Left ventricle myocardium inferior (tissue), 1 donor: Measurements from ENCODE around the gene CYB561A3. TPM values are rescaled to one million over a fixed set of nuclear protein-coding genes. Genes with fewer than 3 reads are reported as not detected.

ENCODE experiments used
- DNase-seq: peaks from one replicate; pipeline ENCODE4 v3.0.0-alpha.2; 2020
- H3K27ac ChIP-seq: fragments of 200-600 bp; replicated peaks from 2 replicates; pipeline ENCODE4 v1.8.0; 2021
- H3K27me3 ChIP-seq: fragments of 200-600 bp; 2 replicates; pipeline ENCODE4 v1.8.0; 2021; ENCODE audit warnings: low read depth
- H3K36me3 ChIP-seq: fragments of 200-600 bp; 2 replicates; pipeline ENCODE4 v1.8.0; 2021
- H3K4me1 ChIP-seq: fragments of 200-600 bp; 2 replicates; pipeline ENCODE4 v1.8.0; 2021
- H3K4me3 ChIP-seq: fragments of 200-600 bp; 2 replicates; pipeline ENCODE4 v1.8.0; 2021; ENCODE audit warnings: mild to moderate bottlenecking, moderate library complexity
- H3K9me3 ChIP-seq: fragments of 200-600 bp; replicated peaks from 2 replicates; pipeline ENCODE4 v1.8.0; 2021
- intact Hi-C: fragments of 100-400 bp; cut with micrococcal nuclease; formaldehyde crosslinking; loops from one replicate; pipeline ENCODE4 v1.11.0; 2022
- total RNA-seq: library from RNA; stranded (reverse); fragmentation: NEBNext Ultra II Directional; extraction: Animal tissue kit (Norgen Biotek cat#: 25700); gene quantifications from one replicate; pipeline ENCODE4 v1.2.1, GENCODE V29; 2021
- TF ChIP-seq, protein P1 (sequence below): fragments of 200-600 bp; IDR thresholded peaks from 2 replicates; pipeline ENCODE4 v1.8.0; 2021; ENCODE audit warnings: antibody characterized with exemption, mild to moderate bottlenecking, borderline replicate concordance
- donor health status: DM: no; HTN: yes; CAD: no; lungs with severe emphysema.

The CYB561A3 gene
- total RNA-seq, 1 donor from 2014 or later, result 10.5 TPM

GRCh38 chr11:61375761-61376108, 14.1 kb upstream of the CYB561A3 start:
- TF ChIP-seq, protein P1, sequence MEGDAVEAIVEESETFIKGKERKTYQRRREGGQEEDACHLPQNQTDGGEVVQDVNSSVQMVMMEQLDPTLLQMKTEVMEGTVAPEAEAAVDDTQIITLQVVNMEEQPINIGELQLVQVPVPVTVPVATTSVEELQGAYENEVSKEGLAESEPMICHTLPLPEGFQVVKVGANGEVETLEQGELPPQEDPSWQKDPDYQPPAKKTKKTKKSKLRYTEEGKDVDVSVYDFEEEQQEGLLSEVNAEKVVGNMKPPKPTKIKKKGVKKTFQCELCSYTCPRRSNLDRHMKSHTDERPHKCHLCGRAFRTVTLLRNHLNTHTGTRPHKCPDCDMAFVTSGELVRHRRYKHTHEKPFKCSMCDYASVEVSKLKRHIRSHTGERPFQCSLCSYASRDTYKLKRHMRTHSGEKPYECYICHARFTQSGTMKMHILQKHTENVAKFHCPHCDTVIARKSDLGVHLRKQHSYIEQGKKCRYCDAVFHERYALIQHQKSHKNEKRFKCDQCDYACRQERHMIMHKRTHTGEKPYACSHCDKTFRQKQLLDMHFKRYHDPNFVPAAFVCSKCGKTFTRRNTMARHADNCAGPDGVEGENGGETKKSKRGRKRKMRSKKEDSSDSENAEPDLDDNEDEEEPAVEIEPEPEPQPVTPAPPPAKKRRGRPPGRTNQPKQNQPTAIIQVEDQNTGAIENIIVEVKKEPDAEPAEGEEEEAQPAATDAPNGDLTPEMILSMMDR, result no peak
- H3K4me1 ChIP-seq, result peaks cover 2% of the 10 kb centered on the region
- H3K4me3 ChIP-seq, result no peak overlapping the region
- no peak overlapping the region for H3K27ac ChIP-seq
- peaks cover 9% of the 10 kb centered on the region for H3K36me3 ChIP-seq
- intact Hi-C loops, result no loop called here
- H3K27me3 ChIP-seq, result no peaks in the 10 kb centered on the region
- H3K9me3 ChIP-seq, result no peaks in the 10 kb centered on the region
- no peak for DNase-seq

DNA sequence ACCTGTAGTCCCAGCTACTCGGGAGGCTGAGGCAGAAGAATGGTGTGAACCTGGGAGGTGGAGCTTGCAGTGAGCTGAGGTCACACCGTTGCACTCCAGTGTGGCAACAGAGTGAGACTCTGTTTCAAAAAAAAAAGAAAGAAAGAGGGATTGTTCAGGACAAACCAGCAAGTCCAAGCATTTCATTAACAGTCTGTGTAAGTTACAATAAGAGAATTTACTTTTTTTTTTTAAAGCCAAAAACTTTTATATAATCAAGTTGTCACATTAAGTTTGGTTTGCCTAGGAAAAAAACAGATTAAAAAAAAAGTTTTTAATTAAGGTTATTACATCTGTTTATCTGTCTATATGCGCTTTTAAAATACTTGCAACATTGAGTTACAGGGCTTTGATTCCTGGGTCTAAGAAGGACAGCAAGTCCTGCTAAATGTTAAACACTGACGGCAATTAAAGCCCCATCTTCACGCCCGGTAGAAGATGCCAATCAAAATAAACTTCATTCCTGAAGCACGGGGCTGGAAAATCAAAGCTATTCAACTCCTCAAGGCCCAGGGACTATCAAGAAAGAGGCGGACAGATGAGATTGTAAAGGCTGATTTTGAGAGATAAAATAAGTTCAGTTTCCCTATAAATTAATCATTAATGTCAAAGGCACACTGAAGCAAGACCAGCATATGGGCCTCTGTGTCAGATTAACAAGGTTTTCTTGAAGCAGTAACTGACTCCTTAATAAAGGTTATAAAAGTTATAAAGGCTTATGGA, 11.2 kb upstream of the CYB561A3 start:
- Histone ChIP-seq H3K4me3 (no peak overlapping the region), H3K27ac (no peak overlapping the region), H3K27me3 (no peaks in the 10 kb centered on the region), H3K4me1 (peaks cover 15% of the 10 kb centered on the region), H3K36me3 (peaks cover 37% of the 10 kb centered on the region), H3K9me3 (no peaks in the 10 kb centered on the region)
- intact Hi-C loops, result no loop called here
- DNase-seq, result no peak
- TF ChIP-seq, protein P1, result no peak

DNA sequence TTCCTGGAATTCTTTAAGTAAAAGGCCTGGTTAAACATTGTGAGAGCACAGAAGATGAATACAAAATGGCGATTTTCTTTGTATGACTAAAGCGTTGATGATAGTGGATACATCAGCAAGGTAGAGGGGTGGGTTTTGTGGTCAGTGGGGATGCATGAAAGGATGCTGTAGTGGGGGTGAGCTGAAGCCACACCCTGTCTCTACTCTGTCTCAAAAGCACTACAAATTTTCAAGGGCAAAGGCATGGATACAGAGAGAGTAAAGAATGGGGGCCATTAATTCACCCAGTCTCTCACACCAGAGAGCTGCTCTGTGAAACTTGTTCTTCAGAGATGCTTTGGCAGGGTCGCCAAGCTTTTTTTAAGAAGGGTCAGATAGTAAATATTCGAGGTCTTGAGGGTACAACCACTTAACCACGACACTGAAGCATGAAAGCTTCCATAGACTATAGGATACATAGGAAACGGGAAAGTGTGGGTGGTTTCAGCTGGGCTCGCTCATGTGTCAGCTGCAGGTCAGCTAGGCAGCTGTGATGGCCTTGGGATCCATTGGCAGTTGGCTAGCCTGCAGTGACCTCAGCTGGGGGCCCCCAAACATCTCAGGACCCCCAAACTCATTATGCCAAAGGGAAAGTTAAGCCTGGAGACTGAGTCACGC, 8.8 kb upstream of the CYB561A3 start:
- Histone ChIP-seq H3K9me3 (no peaks in the 10 kb centered on the region), H3K4me3 (no peak overlapping the region), H3K27me3 (no peaks in the 10 kb centered on the region), H3K36me3 (peaks cover 54% of the 10 kb centered on the region), H3K4me1 (peaks cover 15% of the 10 kb centered on the region), H3K27ac (peak overlapping the region; percentile 53)
- TF ChIP-seq, protein P1, result no peak
- intact Hi-C loops, result no loop called here
- DNase-seq, result no peak

DNA sequence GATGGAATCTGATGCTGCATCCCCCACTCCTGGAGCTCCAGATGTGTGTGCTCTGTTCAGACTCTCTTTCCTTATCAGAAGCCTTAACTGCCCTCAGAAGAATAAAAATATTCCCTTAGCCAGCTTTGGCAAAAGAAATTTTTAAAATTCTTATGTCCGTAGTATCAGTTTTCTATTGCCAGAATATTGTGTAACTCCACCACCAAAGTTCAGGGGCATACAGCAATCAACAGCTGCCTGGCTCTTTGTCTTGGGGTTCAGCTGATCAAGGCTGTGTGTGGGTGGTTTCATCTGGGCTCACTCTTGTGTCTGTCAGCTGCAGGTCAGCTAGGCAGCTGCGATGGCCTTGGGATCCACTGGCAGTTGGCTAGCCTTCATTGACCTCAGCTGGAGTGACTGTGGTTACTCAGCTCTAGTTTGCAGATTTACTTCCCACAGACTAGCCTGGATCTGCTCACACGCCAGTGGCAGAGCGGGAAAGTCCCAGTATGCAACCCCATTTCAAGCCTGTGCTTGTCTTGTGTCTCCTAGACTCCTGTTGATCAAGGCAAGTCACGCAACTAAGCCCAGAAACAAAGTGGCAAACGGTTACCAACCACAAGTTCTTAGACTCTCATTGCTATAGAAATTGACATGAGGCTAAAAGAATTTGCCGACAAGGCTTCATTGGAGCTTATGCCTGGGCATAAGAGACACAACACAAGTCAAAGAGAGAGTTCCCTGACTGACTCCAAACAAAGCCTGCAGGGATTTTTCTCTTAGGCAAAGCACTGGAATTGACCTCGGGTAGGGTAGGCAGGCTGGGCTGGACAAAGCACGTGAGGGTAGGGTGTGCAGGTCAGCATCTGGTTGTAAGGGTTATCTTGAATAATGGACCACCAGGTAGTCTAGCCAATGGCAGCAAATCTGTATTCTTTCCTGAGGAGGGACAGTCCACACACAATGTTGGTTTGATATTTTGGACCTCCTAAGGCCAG, 8.0 kb upstream of the CYB561A3 start:
- Histone ChIP-seq H3K9me3 (no peaks in the 10 kb centered on the region), H3K27ac (peak overlapping the region; percentile 53), H3K4me3 (no peak overlapping the region), H3K36me3 (peaks cover 60% of the 10 kb centered on the region), H3K4me1 (peaks cover 15% of the 10 kb centered on the region), H3K27me3 (no peaks in the 10 kb centered on the region)
- intact Hi-C loops, result no loop called here
- DNase-seq, result peak; percentile 57
- TF ChIP-seq, protein P1, result no peak

GRCh38 chr11:61368646-61369045, 7.0 kb upstream of the CYB561A3 start:
- Histone ChIP-seq H3K27ac (peak overlapping the region; percentile 53), H3K4me3 (no peak overlapping the region), H3K27me3 (no peaks in the 10 kb centered on the region), H3K36me3 (peaks cover 69% of the 10 kb centered on the region), H3K9me3 (no peaks in the 10 kb centered on the region), H3K4me1 (peaks cover 15% of the 10 kb centered on the region)
- no peak for DNase-seq
- intact Hi-C loops, result no loop called here
- TF ChIP-seq, protein P1, result no peak
